Naive B cell (primary cell): Measurements from ENCODE around the gene ITGAL. TPM values are rescaled to one million over a fixed set of nuclear protein-coding genes. Genes with fewer than 3 reads are reported as not detected.
A peak's percentile ranks its signal among the peaks of the same experiment; 100 is the strongest.
"Not testable (repeated sequence)": the region's sequence is repeated elsewhere in the genome, so short reads cannot be mapped to it uniquely, and the experiment has no call there.

ENCODE experiments used
- ATAC-seq, 2 donors: fragments of 150-1000 bp; cut with Tn5 transposase; 2 replicates each; pipeline ENCODE4 v1.10.0; 2021; ENCODE audit warnings: low read depth in 2 of 2, mild to moderate bottlenecking in 2 of 2, moderate library complexity in 2 of 2
- DNase-seq: peaks from one replicate; pipeline ENCODE4 v3.0.0; 2022
- H3K27ac Mint-ChIP-seq, 6 donors: one replicate each; pipeline ENCODE4 v1.8.0; 2020 to 2022; ENCODE audit warnings: mild to moderate bottlenecking in 6 of 6, mixed read lengths in 6 of 6, moderate library complexity in 5 of 6, inconsistent platforms in 2 of 6
- H3K27me3 Mint-ChIP-seq, 3 donors: one replicate each; pipeline ENCODE4 v1.8.0; 2021 to 2022; ENCODE audit warnings: mixed read lengths in 3 of 3, mild to moderate bottlenecking in 1 of 3
- H3K36me3 Mint-ChIP-seq, 2 donors: one replicate each; pipeline ENCODE4 v1.8.0; 2020 to 2022; ENCODE audit warnings: mixed read lengths in 2 of 2, inconsistent platforms in 1 of 2, mild to moderate bottlenecking in 1 of 2
- H3K4me1 Mint-ChIP-seq, 3 donors: one replicate each; pipeline ENCODE4 v1.8.0; 2020 to 2022; ENCODE audit warnings: mixed read lengths in 3 of 3, inconsistent platforms in 1 of 3, mild to moderate bottlenecking in 1 of 3, moderate library complexity in 1 of 3
- H3K4me3 Mint-ChIP-seq, 8 donors: one replicate each; pipeline ENCODE4 v1.8.0; 2020 to 2022; ENCODE audit warnings: mild to moderate bottlenecking in 8 of 8, mixed read lengths in 8 of 8, moderate library complexity in 8 of 8, inconsistent platforms in 2 of 8
- H3K9me3 Mint-ChIP-seq, 7 donors: one replicate each; pipeline ENCODE4 v1.8.0; 2020 to 2022; ENCODE audit warnings: mixed read lengths in 7 of 7, mild to moderate bottlenecking in 5 of 7, inconsistent platforms in 2 of 7, moderate library complexity in 1 of 7
- polyA plus RNA-seq, 6 donors: library from polyadenylated mRNA; unstranded; fragments of 300-500 nt; fragmentation: Illumina TruSeq; gene quantifications; one replicate each; pipeline ENCODE4 v1.2.3, GENCODE V29; 2021; ENCODE audit warnings: low read depth in 6 of 6

The ITGAL gene
- polyA plus RNA-seq, 6 donors from 2014 or later: 21.3 to 36.8 (median 25.6) TPM

DNA sequence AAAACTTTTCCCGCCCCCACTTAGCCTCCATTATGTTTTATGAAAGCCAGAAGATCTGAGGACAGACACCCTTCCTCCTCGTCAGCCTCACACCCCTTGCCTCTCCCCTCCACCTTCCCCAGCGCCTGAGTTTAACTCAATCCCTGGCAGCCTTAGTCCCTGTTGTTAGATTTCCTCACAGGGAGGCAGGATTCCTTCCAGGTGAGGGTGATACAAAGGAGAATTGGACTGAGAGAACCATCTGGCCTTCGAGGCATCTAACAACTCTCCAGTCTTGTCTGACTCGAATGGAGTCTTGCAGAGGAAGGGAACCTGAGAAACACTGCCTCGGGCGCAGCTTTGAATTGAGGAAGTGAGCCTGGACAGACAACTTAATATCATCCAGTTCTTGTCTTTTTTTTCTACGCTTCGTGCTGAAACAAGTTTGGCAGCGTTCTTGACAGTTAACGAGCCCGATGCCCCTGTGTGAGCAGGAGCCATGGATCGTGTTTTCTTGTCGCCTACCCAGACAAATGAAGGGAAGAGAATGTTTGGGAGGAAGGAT lies 55.2 kb downstream of the ITGAL start:
- Mint-ChIP-seq H3K27me3 (no peaks in the 10 kb centered on the region), H3K9me3 (no peaks in the 10 kb centered on the region), H3K4me3 (peak overlapping the region; percentile 83 to 94 (median 92)), H3K4me1 (peaks cover 13 to 36% (median 34%) of the 10 kb centered on the region in 3 donors), H3K36me3 (no peaks in the 10 kb centered on the region), H3K27ac (peak overlapping the region; percentile 92 to 98 (median 96))
- DNase-seq (peak; percentile 75), ATAC-seq (peak; percentile 65 to 66)

DNA sequence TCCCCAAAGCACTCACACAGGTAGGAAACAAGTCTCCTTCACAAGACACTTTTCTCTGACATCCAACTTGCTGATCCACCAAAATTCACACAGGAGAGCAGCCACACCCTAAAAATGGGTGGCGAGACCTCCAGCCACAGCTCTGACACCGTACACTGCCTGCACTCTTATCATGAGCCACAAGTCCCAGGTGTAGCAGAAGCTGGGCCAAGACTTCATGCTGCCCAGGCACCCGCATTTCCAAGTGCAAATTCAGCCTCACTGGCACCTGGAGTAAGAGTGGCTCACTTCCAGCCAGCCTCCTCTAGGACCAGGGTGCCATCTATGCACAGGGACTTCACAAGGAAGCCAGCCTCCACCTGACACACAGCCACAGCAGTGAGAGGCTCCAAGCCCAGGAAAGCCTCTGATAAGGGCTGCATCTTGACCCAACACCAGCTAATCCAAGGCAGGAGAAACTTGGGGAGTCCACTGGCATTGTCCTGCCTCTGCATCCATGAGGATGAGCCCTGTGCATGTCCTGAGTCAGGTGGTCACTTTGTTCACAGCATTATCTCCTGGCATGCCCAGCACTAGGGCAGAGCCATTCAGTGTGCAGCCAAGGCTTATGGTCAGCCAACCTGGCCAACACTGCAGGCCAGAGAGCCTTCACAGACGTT lies 56.4 kb downstream of the ITGAL start:
- Mint-ChIP-seq H3K9me3 (no peaks in the 10 kb centered on the region), H3K4me1 (peaks cover 17 to 42% (median 40%) of the 10 kb centered on the region in 3 donors), H3K27ac (peak overlapping the region in 3 of 6 donors; percentile 67 to 94 (median 68)), H3K4me3 (peak overlapping the region in 7 of 8 donors; percentile 15 to 94 (median 68)), H3K27me3 (no peaks in the 10 kb centered on the region), H3K36me3 (no peaks in the 10 kb centered on the region)
- no peak for ATAC-seq
- no peak for DNase-seq

DNA sequence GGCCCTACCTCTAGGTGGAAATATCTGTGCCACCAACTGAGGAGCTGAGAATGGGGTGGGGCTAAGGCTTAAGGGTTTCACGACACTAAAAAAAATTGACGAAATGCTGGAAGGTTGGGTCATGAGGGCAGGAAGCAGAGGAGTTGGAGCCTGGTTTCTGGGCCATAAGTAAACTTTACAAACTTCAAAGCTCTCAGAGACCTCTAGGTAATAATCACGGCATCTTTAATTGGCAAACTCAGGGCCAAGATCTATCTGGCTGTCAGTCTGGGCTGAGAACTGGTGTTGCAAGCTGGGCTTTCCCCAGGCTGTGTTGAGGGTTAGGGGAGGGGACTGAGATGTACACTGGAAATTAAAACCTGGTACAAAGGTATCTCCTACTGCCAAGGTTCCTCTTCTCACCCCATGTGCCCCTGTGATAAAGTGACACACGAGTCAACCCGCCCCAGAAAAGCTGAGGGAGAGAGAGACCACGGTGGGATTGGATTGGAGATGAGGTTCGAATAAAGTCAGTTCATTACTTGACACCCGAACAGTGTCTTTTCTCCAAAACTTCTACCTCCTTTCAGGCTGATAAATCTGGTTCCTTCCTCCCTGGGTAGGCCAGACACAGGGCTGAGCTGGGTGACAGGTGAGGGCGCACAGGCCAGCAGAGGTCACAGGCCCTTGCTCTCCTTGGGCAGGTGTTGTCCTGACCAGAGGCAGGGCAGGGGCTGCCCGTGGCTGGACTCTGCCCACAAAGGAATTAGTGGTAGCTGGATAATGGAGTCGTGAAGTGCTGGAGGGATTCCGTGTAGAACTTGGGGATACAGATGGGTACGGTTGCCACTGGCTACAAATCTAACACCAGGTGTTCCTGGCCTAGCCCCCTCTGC lies 57.9 kb downstream of the ITGAL start:
- ATAC-seq (no peak), DNase-seq (no peak)
- Mint-ChIP-seq H3K27me3 (no peaks in the 10 kb centered on the region), H3K27ac (peak overlapping the region in 2 of 6 donors; percentile 39 to 80), H3K9me3 (no peaks in the 10 kb centered on the region), H3K36me3 (peaks cover 0 to 6% of the 10 kb centered on the region in 2 donors), H3K4me1 (peaks cover 24 to 47% (median 42%) of the 10 kb centered on the region in 3 donors), H3K4me3 (peak overlapping the region in 2 of 8 donors; percentile 3 to 70)

- DNase-seq (no peak), ATAC-seq (no peak)
- H3K27me3 Mint-ChIP-seq: no peaks in the 10 kb centered on the region
- peak overlapping the region in 3 of 6 donors; percentile 50 to 93 (median 70) for H3K27ac Mint-ChIP-seq
- H3K4me3 Mint-ChIP-seq: peak overlapping the region in 7 of 8 donors; percentile 50 to 99 (median 82)
- peaks cover 0 to 7% of the 10 kb centered on the region in 2 donors for H3K36me3 Mint-ChIP-seq
- H3K4me1 Mint-ChIP-seq: peaks cover 26 to 60% (median 45%) of the 10 kb centered on the region in 3 donors
- H3K9me3 Mint-ChIP-seq: no peaks in the 10 kb centered on the region
These were observed 60.0 kb downstream of the ITGAL start for GRCh38 chr16:30532285-30533145.

- peaks cover 20 to 60% (median 39%) of the 10 kb centered on the region in 3 donors for H3K4me1 Mint-ChIP-seq
These were observed 60.6 kb downstream of the ITGAL start for GRCh38 chr16:30533146-30533522.

DNA sequence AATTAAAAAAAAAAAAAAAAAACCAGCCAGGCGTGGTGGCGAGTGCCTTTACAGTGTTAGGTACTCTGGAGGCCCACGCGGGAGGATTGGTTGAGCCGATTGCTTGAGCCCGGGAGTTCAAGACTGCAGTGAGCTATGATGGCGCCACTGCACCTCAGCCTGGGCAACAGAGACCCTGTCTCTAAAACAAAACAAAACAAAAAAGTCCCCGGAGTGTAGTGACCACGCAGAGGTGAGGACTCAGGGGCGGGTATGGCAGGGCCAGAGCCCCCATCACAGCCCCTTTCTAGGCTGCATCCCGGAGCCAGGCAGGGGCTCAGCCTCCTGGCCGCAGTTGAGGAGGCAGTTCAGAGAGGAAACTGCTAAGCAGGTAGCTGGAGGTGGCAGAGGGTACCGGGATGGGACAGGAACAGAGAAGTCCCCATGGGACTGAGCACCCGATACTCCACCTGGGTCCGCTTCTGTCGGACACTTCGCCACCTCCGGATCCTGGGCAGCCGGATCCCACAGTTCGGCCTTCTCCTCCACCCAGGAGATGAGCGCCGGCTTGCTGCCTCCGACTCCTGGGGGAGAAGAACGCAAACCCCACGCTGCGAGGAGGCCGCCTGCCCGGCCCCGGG lies 61.3 kb downstream of the ITGAL start:
- H3K9me3 Mint-ChIP-seq: no peaks in the 10 kb centered on the region
- no peak for ATAC-seq

More at GRCh38 chr16:30533146-30533522, 60.6 kb downstream of the ITGAL start:
- Mint-ChIP-seq H3K36me3 (peaks cover 0 to 7% of the 10 kb centered on the region in 2 donors), H3K4me3 (peak overlapping the region; percentile 41 to 99 (median 82)), H3K27ac (peak overlapping the region in 4 of 6 donors; percentile 45 to 93 (median 60)), H3K9me3 (no peaks in the 10 kb centered on the region), H3K27me3 (no peaks in the 10 kb centered on the region)
- DNase-seq (no peak), ATAC-seq (no peak)

GRCh38 chr16:30534368-30535105 lies 62.0 kb downstream of the ITGAL start, which contains the start of gene ZNF747:
Gene ZNF747, minus strand, starts transcription at chr16:30534858. Its CDS starts 179 bp downstream, at chr16:30534679.
- H3K36me3 Mint-ChIP-seq: peaks cover 0 to 7% of the 10 kb centered on the region in 2 donors
- no peaks in the 10 kb centered on the region for H3K27me3 Mint-ChIP-seq
- peak within 1 kb of the TSS; percentile 90 to 99 (median 98) for H3K4me3 Mint-ChIP-seq
- no peaks in the 10 kb centered on the region for H3K9me3 Mint-ChIP-seq
- DNase-seq (peak; percentile 87), ATAC-seq (peak; percentile 85)
- H3K27ac Mint-ChIP-seq: peak within 1 kb of the TSS; percentile 93 to 99 (median 98)
- peaks cover 20 to 49% (median 40%) of the 10 kb centered on the region in 3 donors for H3K4me1 Mint-ChIP-seq

More for the DNA sequence above, 61.3 kb downstream of the ITGAL start:
- Mint-ChIP-seq H3K4me1 (peaks cover 20 to 55% (median 39%) of the 10 kb centered on the region in 3 donors), H3K4me3 (peak overlapping the region; percentile 80 to 99 (median 98)), H3K27me3 (no peaks in the 10 kb centered on the region), H3K36me3 (peaks cover 0 to 7% of the 10 kb centered on the region in 2 donors), H3K27ac (peak overlapping the region in 5 of 6 donors; percentile 28 to 99 (median 79))
- DNase-seq: no peak

DNA sequence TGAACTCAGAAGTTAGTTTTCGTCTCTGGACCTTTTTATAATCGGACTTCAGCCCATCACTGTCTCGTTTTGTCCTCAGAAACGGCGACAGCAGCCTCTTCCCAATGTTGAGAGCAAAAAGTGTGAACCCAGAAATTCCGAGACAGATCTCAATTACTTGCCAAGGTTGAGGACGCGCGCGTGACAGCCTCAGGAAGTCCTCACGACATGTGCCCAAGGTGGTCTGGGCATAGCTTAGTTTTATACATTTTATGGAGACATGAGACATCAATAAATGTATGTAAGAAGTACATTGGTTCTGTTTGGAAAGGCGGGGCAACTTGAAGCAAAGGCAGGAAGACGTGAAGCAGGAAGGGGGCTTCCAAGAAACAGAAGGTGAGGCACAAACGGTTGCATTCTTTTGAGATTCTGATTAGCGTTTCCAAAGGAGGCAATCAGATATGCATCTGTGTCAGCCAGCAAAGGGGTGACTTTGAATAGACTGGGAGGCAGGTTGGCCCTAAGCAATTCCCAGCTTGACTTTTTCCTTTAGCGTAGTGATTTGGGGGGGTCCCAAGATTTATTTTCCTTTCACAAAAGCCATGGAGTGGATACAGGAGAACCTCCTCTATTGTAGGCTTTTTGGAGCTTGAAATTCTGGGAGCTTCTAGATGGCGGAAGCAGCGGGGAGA lies 62.7 kb downstream of the ITGAL start:
- Mint-ChIP-seq H3K27me3 (no peaks in the 10 kb centered on the region), H3K36me3 (peaks cover 0 to 7% of the 10 kb centered on the region in 2 donors), H3K9me3 (no peaks in the 10 kb centered on the region), H3K4me3 (peak overlapping the region; percentile 90 to 99 (median 98)), H3K27ac (peak overlapping the region; percentile 93 to 99 (median 98)), H3K4me1 (peaks cover 20 to 51% (median 38%) of the 10 kb centered on the region in 3 donors)
- peak; percentile 37 to 38 for ATAC-seq
- DNase-seq: no peak

DNA sequence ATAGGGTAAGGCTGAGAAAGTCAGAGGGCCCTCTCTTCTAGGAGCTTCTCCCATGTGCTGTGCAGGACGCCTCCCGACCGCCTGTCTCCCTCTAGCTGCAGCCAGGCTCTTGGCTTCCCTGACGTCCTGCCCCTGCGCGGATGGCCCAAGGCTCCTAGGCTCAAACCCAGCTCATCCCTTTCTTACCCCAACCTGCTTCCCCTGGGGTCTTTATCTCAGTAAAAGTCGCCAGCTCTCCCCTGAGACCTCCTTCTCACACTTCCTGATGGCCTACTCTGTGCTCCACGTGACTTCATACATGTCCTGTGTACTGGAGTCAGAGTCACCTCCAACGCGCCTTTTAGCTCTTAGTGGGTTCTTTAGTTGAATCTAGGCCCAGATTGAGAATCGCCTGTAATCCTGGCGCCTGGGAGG lies 63.2 kb downstream of the ITGAL start:
- peak overlapping the region; percentile 90 to 99 (median 98) for H3K4me3 Mint-ChIP-seq
- H3K36me3 Mint-ChIP-seq: peaks cover 0 to 7% of the 10 kb centered on the region in 2 donors
- ATAC-seq (peak; percentile 52 to 54), DNase-seq (peak; percentile 37)
- H3K27me3 Mint-ChIP-seq: no peaks in the 10 kb centered on the region
- no peaks in the 10 kb centered on the region for H3K9me3 Mint-ChIP-seq
- peak overlapping the region; percentile 93 to 99 (median 98) for H3K27ac Mint-ChIP-seq
- H3K4me1 Mint-ChIP-seq: peaks cover 20 to 47% (median 33%) of the 10 kb centered on the region in 3 donors

DNA sequence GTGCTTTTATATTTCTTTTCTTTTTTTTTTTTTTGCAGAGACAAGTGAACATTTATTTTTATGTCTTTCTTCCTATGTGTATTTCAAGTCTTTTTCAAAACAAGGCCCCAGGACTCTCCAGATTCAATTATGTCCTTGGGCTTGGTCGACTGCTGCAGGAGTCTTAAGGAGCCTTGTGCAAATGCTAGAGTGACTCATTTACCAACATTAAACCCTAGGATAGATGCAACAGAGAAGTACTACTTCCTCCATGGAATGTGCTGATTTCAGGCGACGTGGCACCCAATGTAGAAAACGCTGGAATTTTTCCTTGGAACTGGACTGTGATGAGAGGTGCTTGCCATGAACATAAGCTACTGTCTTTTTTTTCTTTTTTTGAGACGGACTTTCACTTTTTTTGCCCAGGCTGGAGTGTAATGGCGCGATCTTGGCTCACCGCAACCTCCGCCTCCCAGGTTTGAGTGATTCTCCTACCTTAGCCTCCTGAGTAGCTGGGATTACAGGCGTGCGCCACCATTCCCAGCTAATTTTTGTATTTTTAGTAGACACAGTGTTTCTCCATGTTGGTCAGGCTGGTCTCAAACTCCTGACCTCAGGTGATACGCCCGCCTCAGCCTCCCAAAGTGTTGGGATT lies 64.0 kb downstream of the ITGAL start:
- not testable (repeated sequence) for H3K9me3 Mint-ChIP-seq, H3K36me3 Mint-ChIP-seq, H3K27me3 Mint-ChIP-seq, DNase-seq, ATAC-seq
- Mint-ChIP-seq H3K27ac (peak overlapping the region in 5 of 6 donors; percentile 49 to 99 (median 93)), H3K4me1 (peaks cover 20 to 47% (median 31%) of the 10 kb centered on the region in 3 donors), H3K4me3 (peak overlapping the region in 7 of 8 donors; percentile 90 to 99 (median 98))
